H1 (cell line): ENCODE results near the gene PDRG1.

Source experiments
- BACH1 ChIP-seq: IDR thresholded peaks from 2 replicates; pipeline ENCODE4 v1.6.1; 2012; ENCODE audit warnings: low read length, improper control_type of control experiment
- BCL11A ChIP-seq, 2 experiments: IDR thresholded peaks; one replicate each; pipeline ENCODE4 v1.6.1; 2011; ENCODE audit warnings: low read depth in 2 of 2, low read length in 2 of 2, mild to moderate bottlenecking in 2 of 2
- CHD1 ChIP-seq: IDR thresholded peaks from 2 replicates; pipeline ENCODE4 v1.6.1; 2012; ENCODE audit warnings: low read depth, low read length, improper control_type of control experiment
- EP300 ChIP-seq, 2 experiments: IDR thresholded peaks; 1 replicate in 1 of 2; 2 replicates in 1 of 2; pipeline ENCODE4 v1.6.1; 2011 to 2012; ENCODE audit warnings: low read depth in 2 of 2, low read length in 2 of 2, mild to moderate bottlenecking in 2 of 2, borderline replicate concordance in 1 of 2, inconsistent platforms in 1 of 2, moderate library complexity in 1 of 2
- EZH2 ChIP-seq: fragments of 200-600 bp; sonication (generic); IDR thresholded peaks from 2 replicates; pipeline ENCODE4 v1.7.1; 2012; ENCODE audit warnings: low read depth, mild to moderate bottlenecking, moderate library complexity, low read length, inconsistent platforms; ENCODE audit not compliant: severe bottlenecking
- GABPA ChIP-seq: IDR thresholded peaks from 2 replicates; pipeline ENCODE4 v1.6.1; 2011; ENCODE audit warnings: mild to moderate bottlenecking, low read length, moderate library complexity, borderline replicate concordance; ENCODE audit not compliant: insufficient read depth
- KDM1A ChIP-seq: fragments of 200-600, 300-600 bp; sonication (generic); IDR thresholded peaks from 2 replicates; pipeline ENCODE4 v1.7.1; 2016; ENCODE audit warnings: mild to moderate bottlenecking, low read length, borderline replicate concordance
- POLR2A ChIP-seq, 2 experiments: IDR thresholded peaks; 1 replicate in 1 of 2; 2 replicates in 1 of 2; pipeline ENCODE4 v1.6.1; 2011; ENCODE audit warnings: low read depth in 2 of 2, low read length in 2 of 2, mild to moderate bottlenecking in 2 of 2; ENCODE audit errors: control extremely low read depth in 1 of 2
- RNF2 ChIP-seq: fragments of 200-900, 300-1000 bp; sonication (generic); IDR thresholded peaks from 2 replicates; pipeline ENCODE4 v1.7.1; 2016; ENCODE audit warnings: borderline replicate concordance, low read depth, mild to moderate bottlenecking, antibody characterized with exemption, low read length; ENCODE audit not compliant: poor library complexity, severe bottlenecking; ENCODE audit errors: missing control alignments
- SP4 ChIP-seq: IDR thresholded peaks from 2 replicates; pipeline ENCODE4 v1.6.1; 2012; ENCODE audit warnings: low read length, inconsistent platforms
- ZNF274 ChIP-seq: IDR thresholded peaks from 2 replicates; pipeline ENCODE4 v1.7.0; 2012; ENCODE audit warnings: low read length, borderline replicate concordance; ENCODE audit errors: extremely low read depth
- TF ChIP-seq, protein P1 (sequence below), 3 experiments: IDR thresholded peaks; 1 replicate in 2 of 3; 2 replicates in 1 of 3; pipeline versions ENCODE4 v1.5.1 to v1.6.1; 2011; ENCODE audit warnings: low read length in 3 of 3, mild to moderate bottlenecking in 3 of 3, inconsistent platforms in 2 of 3, low read depth in 1 of 3, moderate library complexity in 1 of 3; ENCODE audit not compliant: insufficient read depth in 1 of 3; ENCODE audit errors: control extremely low read depth in 1 of 3
- TF ChIP-seq, protein P2 (sequence below): IDR thresholded peaks from 2 replicates; pipeline ENCODE4 v1.6.1; 2011; ENCODE audit warnings: low read depth, mild to moderate bottlenecking, low read length; ENCODE audit not compliant: insufficient read depth

- TF ChIP-seq BCL11A (IDR thresholded peaks at IDR 0.05; ENCODE audit: low read depth in 2 of 2, low read length in 2 of 2) (no peak), RNF2 (no peak), CHD1 (no peak), ZNF274 (no peak), EZH2 (no peak), GABPA (no peak), KDM1A (no peak), POLR2A (IDR thresholded peaks at IDR 0.05; ENCODE audit: control extremely low read depth in 1 of 2, low read depth in 2 of 2, low read length in 2 of 2) (no peak), SP4 (no peak), BACH1 (no peak), EP300 (IDR thresholded peaks at IDR 0.05; ENCODE audit: borderline replicate concordance in 1 of 2, low read depth in 2 of 2, low read length in 2 of 2) (no peak)
- TF ChIP-seq, protein P1, sequence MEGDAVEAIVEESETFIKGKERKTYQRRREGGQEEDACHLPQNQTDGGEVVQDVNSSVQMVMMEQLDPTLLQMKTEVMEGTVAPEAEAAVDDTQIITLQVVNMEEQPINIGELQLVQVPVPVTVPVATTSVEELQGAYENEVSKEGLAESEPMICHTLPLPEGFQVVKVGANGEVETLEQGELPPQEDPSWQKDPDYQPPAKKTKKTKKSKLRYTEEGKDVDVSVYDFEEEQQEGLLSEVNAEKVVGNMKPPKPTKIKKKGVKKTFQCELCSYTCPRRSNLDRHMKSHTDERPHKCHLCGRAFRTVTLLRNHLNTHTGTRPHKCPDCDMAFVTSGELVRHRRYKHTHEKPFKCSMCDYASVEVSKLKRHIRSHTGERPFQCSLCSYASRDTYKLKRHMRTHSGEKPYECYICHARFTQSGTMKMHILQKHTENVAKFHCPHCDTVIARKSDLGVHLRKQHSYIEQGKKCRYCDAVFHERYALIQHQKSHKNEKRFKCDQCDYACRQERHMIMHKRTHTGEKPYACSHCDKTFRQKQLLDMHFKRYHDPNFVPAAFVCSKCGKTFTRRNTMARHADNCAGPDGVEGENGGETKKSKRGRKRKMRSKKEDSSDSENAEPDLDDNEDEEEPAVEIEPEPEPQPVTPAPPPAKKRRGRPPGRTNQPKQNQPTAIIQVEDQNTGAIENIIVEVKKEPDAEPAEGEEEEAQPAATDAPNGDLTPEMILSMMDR (IDR thresholded peaks at IDR 0.05; ENCODE audit: control extremely low read depth in 1 of 3, insufficient read depth in 1 of 3, low read depth in 1 of 3, low read length in 3 of 3): no peak
- TF ChIP-seq, protein P2, sequence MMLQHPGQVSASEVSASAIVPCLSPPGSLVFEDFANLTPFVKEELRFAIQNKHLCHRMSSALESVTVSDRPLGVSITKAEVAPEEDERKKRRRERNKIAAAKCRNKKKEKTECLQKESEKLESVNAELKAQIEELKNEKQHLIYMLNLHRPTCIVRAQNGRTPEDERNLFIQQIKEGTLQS: no peak
Measured at GRCh38 chr20:31972471-31973021, 20.7 kb upstream of the PDRG1 start.
